ENCODE data around the gene KLHL2.
"Not testable (repeated sequence)": the region's sequence is repeated elsewhere in the genome, so short reads cannot be mapped to it uniquely, and the experiment has no call there.

The KLHL2 gene

GRCh38 chr4:165331823-165332222 lies 124.5 kb downstream of the KLHL2 start:
- DNase-seq: no peak

GRCh38 chr4:165332502-165332901 lies 125.1 kb downstream of the KLHL2 start:
- DNase-seq: no peak

DNA sequence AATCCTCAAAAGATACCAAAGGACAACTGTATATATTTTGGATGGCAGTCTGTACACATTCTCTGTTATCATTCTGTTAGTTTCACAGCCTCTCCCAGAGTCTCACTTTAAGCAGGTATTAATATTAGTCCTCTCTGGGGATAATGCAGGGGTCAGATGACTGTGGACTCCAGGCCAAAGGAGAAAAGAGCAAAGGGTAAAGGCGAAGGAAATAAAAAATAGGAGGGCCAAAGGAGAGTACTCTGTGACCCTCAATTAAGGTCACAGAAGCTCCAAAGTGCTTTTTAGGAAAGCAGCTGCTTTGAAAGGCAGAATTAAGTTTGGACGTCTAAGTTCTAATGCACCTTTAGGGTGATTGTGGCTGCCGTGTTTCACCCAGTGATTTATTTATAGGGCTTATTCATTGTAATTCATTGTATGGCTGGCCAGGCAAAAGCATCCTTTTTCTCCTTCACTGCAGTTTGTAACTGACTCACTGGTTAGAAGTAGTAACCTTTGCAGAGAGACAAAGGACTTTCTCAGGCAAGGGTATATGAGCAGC lies 127.9 kb downstream of the KLHL2 start:
- no peak for DNase-seq

DNA sequence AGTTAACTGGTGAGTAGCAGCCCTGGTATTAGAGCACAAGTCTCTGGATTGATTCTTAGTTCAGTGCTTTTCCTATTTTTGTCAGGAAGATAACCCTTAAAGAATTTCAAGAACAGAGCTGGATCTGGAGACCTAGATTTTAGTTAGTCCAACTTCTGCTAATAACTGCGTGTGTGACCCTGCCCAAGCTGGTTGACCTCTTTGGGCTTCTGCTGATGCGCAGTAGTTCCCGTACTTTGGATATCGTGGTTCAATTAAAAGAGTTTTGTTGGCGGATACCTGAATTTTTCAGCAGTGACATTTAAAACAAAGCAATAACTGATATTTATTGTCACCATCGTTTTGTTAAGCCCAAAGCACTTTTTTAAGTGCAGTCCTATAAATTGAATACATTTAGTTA lies 129.4 kb downstream of the KLHL2 start:
- no peak for DNase-seq

DNA sequence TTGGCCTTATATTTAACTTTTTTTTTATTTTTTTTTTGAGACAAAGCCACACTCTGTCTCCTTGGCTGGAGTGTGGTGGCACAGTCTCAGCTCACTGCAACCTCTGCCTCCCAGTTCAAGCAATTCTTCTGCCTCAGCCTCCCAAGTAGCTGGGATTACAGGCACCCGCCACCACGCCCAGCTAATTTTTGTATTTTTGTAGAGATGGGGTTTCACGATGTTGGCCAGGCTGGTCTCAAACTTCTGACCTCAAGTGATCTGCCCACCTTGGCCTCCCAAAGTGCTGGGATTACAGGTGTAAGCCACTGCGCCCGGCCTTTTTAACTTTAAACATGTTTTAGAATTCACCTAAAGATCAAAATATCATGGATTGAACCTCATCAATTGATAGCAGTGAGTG lies 135.0 kb downstream of the KLHL2 start:
- not testable (repeated sequence) for DNase-seq

- DNase-seq: no peak
These were observed 136.2 kb downstream of the KLHL2 start for GRCh38 chr4:165343353-165344191.

- no peak for DNase-seq
These were observed 138.5 kb downstream of the KLHL2 start for GRCh38 chr4:165345666-165346417.

DNA sequence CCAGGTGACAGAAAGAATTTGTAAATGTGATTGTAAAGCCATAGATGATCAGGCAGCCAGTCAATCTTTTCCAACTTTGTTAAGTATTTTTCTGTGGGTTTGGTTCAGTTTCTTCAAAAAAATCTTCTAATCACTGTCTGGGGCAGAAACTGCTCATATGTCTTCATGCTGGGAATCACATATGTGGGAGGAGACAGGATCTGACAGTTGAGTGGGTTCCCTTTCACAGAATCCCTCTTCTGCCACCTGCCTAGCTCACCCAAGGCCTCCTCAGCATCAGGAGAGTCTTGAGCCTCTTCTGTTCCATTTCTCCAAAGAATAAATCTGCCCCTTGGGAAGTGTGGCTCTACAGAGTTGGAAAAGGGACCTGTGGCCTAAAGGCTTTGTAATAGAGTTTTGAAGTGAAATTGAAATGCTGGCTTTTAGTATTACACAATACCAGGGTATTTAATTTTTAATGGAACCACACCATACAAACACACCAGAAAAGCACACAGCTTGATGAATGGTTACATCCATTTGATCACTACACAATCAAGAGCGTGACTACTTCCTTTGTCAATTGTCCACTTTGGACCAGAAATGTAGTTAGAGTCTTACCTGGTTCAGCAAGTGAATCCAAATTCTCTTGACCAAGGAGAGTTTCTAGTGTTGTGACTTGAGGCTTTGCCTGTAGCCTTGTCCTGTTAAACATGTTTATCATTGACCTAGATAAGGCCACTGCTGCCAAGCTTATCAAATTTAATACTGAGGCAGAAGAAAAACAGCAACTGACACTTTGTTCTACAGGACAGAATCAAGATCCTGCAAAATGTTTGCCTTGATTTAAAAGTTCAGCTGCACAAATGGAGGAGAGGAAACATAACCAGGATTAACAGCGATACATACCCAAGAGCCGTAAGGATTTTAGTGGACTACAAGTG lies 140.5 kb downstream of the KLHL2 start:
- DNase-seq: no peak

DNA sequence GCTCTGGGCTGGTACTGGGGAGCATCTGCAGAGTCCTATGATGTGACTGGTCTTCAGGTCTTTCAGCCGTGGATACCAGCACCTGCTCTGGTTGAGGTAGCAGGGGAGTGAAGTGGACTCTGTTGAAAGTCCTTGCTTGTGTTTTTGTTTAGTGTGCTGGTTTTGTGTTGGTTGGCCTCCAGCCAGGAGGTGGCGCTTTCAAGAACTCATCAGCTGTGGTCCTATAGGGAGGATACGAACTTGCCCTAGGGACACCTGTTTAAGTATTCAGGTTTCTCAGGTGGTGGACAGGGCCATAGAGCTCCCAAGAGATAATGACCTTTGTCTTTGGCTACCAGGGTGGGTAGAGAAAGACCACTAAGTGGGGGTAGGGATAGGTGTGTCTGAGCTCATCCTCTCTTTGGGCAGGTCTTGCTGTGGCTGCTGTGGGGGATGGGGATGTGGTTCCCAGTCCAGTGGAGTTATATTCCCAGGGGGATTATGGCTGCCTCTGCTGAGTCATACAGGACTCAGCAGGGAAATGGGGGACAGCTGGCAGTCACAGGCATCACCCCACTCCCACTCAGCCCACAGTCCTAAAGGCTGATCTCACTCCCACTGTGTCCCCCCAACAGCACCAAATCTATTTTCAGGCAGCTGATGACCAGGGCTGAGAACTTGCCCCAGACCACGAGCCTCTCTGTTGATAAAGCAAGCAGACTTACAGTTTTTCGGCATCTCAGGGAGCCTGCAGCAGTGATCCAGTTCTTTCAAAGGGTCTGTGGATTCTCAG lies 144.2 kb downstream of the KLHL2 start:
- no peak for DNase-seq

GRCh38 chr4:165355900-165356300 lies 148.5 kb downstream of the KLHL2 start:
- peak; percentile 54 for DNase-seq

- DNase-seq: peak; percentile 54
These were observed 152.1 kb downstream of the KLHL2 start for GRCh38 chr4:165359506-165359905.

DNA sequence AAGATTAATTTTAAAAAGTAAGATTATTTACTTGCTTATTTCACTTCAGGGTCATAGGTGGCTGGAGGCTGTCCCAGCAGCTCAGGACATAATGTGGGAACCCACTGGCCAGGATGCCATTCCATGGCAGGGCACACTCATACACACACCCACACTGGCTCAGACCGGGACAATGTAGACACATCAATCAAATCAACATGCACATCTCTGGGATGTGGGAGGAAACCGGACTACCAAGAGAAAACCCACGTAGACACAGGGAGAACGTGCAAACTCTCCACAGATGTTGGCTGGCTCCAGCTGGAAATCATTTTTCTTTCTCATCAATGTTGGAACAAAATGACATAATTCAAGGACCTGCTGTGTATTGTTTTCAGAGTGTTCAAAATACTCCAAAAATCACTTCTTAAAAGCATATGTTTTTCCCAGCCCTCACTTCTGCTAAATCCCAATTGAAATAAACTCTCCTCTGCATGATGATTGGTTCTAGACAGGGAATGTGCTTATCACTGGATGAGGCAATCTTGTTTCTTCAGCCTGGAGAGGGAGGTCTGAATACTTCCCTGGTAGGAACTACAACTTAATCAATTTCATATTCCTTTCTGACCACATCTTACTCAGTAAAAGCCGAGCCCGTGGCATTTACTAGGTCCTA lies 152.8 kb downstream of the KLHL2 start:
- peak; percentile 25 for DNase-seq

- DNase-seq: no peak
These were observed 153.8 kb downstream of the KLHL2 start for GRCh38 chr4:165360985-165361670.

GRCh38 chr4:165361810-165362209 lies 154.4 kb downstream of the KLHL2 start:
- DNase-seq: no peak

DNA sequence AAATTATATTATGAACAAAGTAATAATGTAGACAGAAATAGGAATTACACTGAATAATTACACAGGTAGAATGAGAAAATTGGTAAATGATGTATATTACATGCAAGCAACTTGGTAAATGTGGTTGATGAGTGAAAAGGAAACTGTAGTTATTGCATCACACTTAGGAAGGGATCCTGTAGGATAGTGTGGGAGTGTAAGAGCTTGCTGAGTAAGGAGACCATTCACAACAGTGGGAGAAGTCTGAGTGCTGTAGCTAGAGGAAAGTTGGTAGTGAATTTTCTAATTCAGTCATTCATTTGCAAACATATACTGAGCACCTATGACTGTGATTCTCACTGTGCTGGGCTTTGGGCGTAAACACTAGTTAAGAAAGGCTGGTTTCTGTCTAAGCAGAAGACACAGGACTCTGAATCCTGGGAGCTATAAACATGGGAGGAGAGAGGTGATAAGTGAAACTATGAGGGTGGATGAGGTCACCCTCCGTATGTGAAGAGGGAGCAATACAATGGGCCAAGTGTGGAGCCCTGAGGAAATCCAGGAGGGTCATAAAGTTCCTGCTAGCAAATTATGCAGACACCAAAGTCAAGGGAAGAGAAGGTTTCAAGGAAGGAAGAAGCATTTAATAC lies 157.2 kb downstream of the KLHL2 start:
- no peak for DNase-seq

- DNase-seq: no peak
These were observed 159.7 kb downstream of the KLHL2 start for GRCh38 chr4:165367040-165367439.

- DNase-seq: no peak
These were observed 160.8 kb downstream of the KLHL2 start for GRCh38 chr4:165368114-165368513.

GRCh38 chr4:165368567-165368966 lies 161.2 kb downstream of the KLHL2 start:
- no peak for DNase-seq

DNA sequence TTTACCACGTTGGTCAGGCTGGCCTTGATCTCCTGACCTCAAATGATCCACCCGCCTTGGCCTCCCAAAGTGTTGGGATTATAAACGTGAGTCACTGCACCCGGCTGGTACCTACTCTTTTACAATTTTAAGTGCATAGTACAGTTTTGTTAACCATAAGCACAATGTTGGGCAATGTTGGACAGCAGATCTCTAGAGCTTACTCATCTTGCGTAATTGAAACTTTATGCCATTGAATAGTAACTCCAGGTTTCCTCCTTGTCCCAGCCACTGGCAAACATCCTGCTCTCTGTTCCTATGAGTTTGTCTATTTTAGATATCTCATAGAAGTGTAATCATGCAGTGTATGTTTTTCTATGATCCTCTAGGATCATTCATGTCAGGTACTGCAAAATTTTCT lies 162.2 kb downstream of the KLHL2 start:
- DNase-seq: no peak

- no peak for DNase-seq
These were observed 163.2 kb downstream of the KLHL2 start for GRCh38 chr4:165370530-165370929.

All from fibroblast of skin of back (primary cell).